NT2/D1 (cell line): Measurements from ENCODE around the gene JMJD7.

ENCODE experiments used
- SUZ12 ChIP-seq: IDR thresholded peaks from 2 replicates; pipeline ENCODE4 v1.6.1; 2011; ENCODE audit not compliant: insufficient read length, insufficient read depth; ENCODE audit errors: extremely low read depth
- ZNF274 ChIP-seq: IDR thresholded peaks from 2 replicates; pipeline ENCODE4 v1.6.1; 2011; ENCODE audit warnings: mild to moderate bottlenecking, low read depth, low read length

GRCh38 chr15:41805711-41806110 lies 22.2 kb upstream of the JMJD7 start:
- no peak for TF ChIP-seq SUZ12
- TF ChIP-seq ZNF274 = no peak
